Psoas muscle (tissue), 8 donors: ENCODE results near the gene RGS2. TPM values are rescaled to one million over a fixed set of nuclear protein-coding genes. Genes with fewer than 3 reads are reported as not detected.

Experiments
- ATAC-seq, 4 donors: fragments of 200-7000 bp; cut with Tn5 transposase; one replicate each; pipeline ENCODE4 v1.9.1; 2020; ENCODE audit warnings: moderate library complexity in 3 of 4, mild to moderate bottlenecking in 2 of 4
- DNase-seq, 2 donors: peaks; one replicate each; pipeline ENCODE4 v3.0.0-alpha.2; 2020
- H3K27ac ChIP-seq: fragments of 200-600 bp; one replicate; pipeline ENCODE4 v1.8.0; 2022
- H3K27me3 ChIP-seq, 3 donors: fragments of 200-600 bp in 1 of 3; one replicate each; pipeline versions ENCODE4 v1.6.1 to v1.8.0; 2013 to 2022; ENCODE audit warnings: low read length in 2 of 3, mild to moderate bottlenecking in 2 of 3, moderate library complexity in 1 of 3; ENCODE audit not compliant: insufficient read depth in 3 of 3
- H3K36me3 ChIP-seq, 2 donors: fragments of 200-600 bp in 1 of 2; one replicate each; pipeline versions ENCODE4 v1.6.1 to v1.8.0; 2013 to 2022; ENCODE audit warnings: low read depth in 1 of 2, mild to moderate bottlenecking in 1 of 2, moderate library complexity in 1 of 2; ENCODE audit not compliant: insufficient read depth in 1 of 2
- H3K4me1 ChIP-seq: fragments of 200-600 bp; one replicate; pipeline ENCODE4 v1.8.0; 2022
- H3K4me3 ChIP-seq: fragments of 200-600 bp; one replicate; pipeline ENCODE4 v1.8.0; 2022; ENCODE audit warnings: mild to moderate bottlenecking
- H3K9me3 ChIP-seq: fragments of 200-600 bp; one replicate; pipeline ENCODE4 v1.8.0; 2022
- WGBS, 3 donors: extraction: QIAGEN DNeasy Blood & Tissue Kit; methylation state at CpG; one replicate each; pipeline versions ENCODE4 v1.1.6 to v1.1.7; 2013; 5-methylcytosine and 5-hydroxymethylcytosine counted together
- intact Hi-C, 2 donors: fragments of 100-400 bp; cut with DNase I; formaldehyde crosslinking; loops; one replicate each; pipeline versions ENCODE4 v1.11.0 to v1.14.2; 2022
- polyA plus RNA-seq, 3 donors: library from polyadenylated mRNA; stranded (reverse); fragments of 200-250 nt; gene quantifications; one replicate each; pipeline ENCODE4 v1.2.3, GENCODE V29; 2013
- total RNA-seq, 4 donors: library from RNA; stranded (reverse); fragmentation: NEBNext Ultra II Directional in 2 of 4; extraction: Animal tissue kit (Norgen Biotek cat#: 25700) in 2 of 4; gene quantifications; one replicate each; pipeline versions ENCODE4 v1.2.1 to v1.2.4, GENCODE V29; 2021 to 2023
- TF ChIP-seq, protein P1 (sequence below): fragments of 200-600 bp; IDR thresholded peaks from one replicate; pipeline ENCODE4 v1.8.0; 2022; ENCODE audit warnings: antibody characterized with exemption
- donor health status: healthy with polysubstance abuse.
- donor health status: DM: no; HTN: no; CAD: no; lungs with moderate emphysema.
- donor health status: Bipolar disorder and iron deficiency.
- donor health status: healthy.
- donor health status: DM: yes; HTN: yes; CAD: no.
- donor health status: DM: no; HTN: no; CAD: no.
- donor health status: DM: no; HTN: no; CAD: no.
- donor health status: DM: yes; HTN: yes; CAD: no.

The RGS2 gene
- total and polyA plus RNA-seq, 7 donors, result 1.9 to 47.6 (median 3.9) TPM

DNA sequence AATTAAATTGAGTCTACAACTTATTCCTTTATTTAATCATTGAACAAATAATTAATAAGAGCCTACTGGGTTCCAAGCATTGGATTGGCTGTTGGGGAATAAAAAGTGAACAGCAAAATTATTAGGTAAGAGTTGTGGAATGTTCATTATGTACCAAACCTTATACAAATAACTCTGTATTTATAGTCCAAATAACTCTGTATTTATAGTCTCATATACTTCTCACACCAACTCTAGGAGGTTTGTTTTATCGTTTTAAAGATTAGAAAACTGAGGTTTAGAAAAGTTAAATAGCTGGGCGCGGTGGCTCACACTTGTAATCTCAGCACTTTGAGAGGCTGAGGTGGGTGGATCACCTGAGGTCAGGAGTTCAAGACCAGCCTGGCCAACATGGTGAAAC, 40.6 kb downstream of the RGS2 start:
- H3K27me3 ChIP-seq, result peaks cover 0 to 2% (median 0%) of the 10 kb centered on the region in 3 donors
- intact Hi-C loops, result no loop called here
- H3K4me3 ChIP-seq, result no peak overlapping the region
- no peaks in the 10 kb centered on the region for H3K4me1 ChIP-seq
- DNase-seq, result no peak
- TF ChIP-seq, protein P1, sequence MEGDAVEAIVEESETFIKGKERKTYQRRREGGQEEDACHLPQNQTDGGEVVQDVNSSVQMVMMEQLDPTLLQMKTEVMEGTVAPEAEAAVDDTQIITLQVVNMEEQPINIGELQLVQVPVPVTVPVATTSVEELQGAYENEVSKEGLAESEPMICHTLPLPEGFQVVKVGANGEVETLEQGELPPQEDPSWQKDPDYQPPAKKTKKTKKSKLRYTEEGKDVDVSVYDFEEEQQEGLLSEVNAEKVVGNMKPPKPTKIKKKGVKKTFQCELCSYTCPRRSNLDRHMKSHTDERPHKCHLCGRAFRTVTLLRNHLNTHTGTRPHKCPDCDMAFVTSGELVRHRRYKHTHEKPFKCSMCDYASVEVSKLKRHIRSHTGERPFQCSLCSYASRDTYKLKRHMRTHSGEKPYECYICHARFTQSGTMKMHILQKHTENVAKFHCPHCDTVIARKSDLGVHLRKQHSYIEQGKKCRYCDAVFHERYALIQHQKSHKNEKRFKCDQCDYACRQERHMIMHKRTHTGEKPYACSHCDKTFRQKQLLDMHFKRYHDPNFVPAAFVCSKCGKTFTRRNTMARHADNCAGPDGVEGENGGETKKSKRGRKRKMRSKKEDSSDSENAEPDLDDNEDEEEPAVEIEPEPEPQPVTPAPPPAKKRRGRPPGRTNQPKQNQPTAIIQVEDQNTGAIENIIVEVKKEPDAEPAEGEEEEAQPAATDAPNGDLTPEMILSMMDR, result no peak
- no peak for ATAC-seq
- 76 to 98% (median 95%) methylated on average over 3 of the region's 3 CpGs for WGBS, 3 donors
- H3K36me3 ChIP-seq, result no peaks in the 10 kb centered on the region
- H3K27ac ChIP-seq, result no peak overlapping the region
- H3K9me3 ChIP-seq, result no peaks in the 10 kb centered on the region

DNA sequence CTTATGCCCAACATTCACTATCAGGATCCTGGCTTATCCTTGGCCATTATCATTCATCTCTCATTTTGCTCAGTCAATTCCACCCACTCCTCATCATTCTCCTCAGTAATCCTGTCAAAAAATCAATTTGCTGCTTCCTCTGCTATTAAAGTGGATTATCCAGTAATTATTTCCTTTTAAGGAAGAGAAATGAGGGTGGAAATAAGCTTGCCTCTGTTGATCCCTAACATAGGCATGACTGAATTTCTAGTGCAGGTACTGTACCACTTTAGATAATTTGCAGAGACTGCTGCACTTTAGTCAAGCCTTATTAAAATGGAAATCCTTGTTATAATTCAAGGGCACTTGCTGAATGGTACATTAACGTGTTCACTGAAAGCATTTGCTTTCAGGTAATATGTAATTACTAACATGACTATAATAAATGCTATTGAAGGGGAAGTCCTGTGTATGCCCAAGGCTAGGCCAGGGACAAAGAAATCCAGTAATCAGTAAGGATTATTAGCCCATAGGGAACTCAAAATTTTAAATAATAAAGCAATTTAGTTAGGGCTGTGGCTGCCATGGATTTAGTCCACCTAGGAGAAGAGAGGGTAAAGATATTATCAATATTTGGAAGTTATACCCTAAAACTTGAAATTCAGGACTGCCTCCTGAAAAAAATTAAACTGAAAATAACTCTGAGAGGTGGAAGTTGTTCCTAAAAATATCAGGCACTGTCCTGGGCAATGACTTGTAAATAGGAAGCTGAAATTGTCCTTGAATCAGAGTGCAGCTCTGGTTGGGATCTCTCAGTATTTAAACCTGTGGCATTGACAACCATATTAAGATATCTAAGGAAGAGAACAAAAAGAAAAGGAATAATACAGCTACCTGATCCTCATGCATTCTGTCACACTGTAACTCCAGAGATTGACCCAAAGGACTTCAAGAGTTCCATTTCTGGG, 43.4 kb downstream of the RGS2 start:
- no peak overlapping the region for H3K27ac ChIP-seq
- intact Hi-C loops, result no loop called here
- no peaks in the 10 kb centered on the region for H3K9me3 ChIP-seq
- no peak overlapping the region for H3K4me3 ChIP-seq
- H3K36me3 ChIP-seq, result no peaks in the 10 kb centered on the region
- 0 to 46% (median 18%) methylated on average over 1 of the region's 1 CpG for WGBS, 3 donors
- peaks cover 0 to 2% (median 0%) of the 10 kb centered on the region in 3 donors for H3K27me3 ChIP-seq
- no peak for DNase-seq
- H3K4me1 ChIP-seq, result no peaks in the 10 kb centered on the region
- TF ChIP-seq, protein P1, result no peak
- no peak for ATAC-seq

DNA sequence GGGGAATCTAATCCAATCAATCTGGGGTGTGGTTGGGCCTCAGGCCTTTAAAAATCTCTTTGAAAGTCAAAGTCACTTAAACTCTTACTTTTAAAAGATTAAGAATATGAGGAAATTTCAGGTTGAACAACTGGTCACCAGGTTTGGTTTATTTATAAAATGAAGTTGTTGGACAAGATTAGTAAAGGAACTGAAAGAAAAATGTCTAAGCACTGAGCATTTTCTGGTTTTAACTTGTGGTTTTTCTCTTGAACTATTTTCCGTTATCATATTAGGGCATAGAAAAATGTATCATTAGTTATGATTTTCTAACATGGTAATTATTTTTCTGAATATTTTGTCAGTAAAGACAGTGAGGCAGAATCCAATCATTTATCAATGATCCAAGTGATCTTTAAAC, 49.6 kb downstream of the RGS2 start:
- TF ChIP-seq, protein P1, result no peak
- H3K27ac ChIP-seq, result no peak overlapping the region
- H3K9me3 ChIP-seq, result no peaks in the 10 kb centered on the region
- DNase-seq (no peak), ATAC-seq (no peak)
- no peak overlapping the region for H3K4me3 ChIP-seq
- no peaks in the 10 kb centered on the region for H3K36me3 ChIP-seq
- no peaks in the 10 kb centered on the region for H3K4me1 ChIP-seq
- intact Hi-C loops, result no loop called here
- H3K27me3 ChIP-seq, result no peaks in the 10 kb centered on the region
- 76 to 95% (median 86%) methylated on average over 1 of the region's 1 CpG for WGBS, 3 donors

DNA sequence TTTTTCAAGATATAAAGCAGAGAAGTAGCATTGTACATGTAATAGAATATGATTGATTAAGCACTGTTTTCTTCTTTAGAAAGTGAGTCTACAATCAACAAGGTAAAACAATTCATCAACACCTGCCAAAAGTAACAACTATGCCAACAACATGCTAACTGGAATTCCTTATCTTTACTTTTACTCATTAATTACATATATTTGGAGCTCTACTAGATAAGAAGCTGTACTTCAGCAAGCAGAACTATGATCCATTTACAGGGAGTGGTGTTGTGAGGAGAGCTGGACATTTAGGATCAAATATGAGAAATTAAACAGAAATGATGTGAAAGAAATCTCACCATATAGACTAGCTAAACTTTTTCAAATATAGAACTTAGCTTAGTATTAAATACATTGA, 51.0 kb downstream of the RGS2 start:
- TF ChIP-seq, protein P1, result no peak
- intact Hi-C loops, result no loop called here
- Histone ChIP-seq H3K36me3 (no peaks in the 10 kb centered on the region), H3K9me3 (no peaks in the 10 kb centered on the region), H3K4me3 (no peak overlapping the region), H3K27me3 (no peaks in the 10 kb centered on the region), H3K27ac (no peak overlapping the region), H3K4me1 (no peaks in the 10 kb centered on the region)
- ATAC-seq (no peak), DNase-seq (no peak)
